ENCODE measurements around the gene ASTL.

Gene ASTL

DNA sequence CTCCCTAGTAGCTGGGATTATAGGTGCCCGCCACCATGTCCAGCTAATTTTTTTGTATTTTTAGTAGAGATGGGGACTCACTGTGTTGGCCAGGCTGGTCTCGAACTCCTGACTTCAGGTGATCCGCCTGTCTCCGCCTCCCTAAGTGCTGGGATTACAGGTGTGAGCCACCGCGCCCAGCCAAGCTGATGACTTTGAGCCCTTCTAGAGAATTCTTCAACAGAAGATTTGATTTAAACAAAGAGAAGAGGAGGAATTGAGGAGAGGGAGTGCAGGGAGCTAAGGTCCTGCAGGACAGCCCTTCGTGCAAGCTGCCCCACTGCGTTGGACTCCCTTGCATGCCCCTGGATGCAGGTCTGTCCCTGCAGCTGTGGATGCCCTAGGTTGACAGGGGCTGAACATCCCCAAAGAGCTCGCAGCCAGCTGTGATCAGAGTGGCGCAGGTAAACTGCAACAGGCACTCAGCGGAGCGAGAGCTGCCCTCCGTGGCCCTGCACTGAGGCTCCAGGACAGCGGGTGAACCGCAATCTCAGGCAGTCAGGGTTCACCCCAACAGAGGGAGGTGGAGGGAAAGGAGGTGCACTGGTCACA is 35.6 kb downstream of the ASTL start:
- H3K4me3 ChIP-seq (ENCODE audit: extremely low read depth, insufficient read depth, low read length, poor library complexity, severe bottlenecking) = no peak overlapping the region
- H3K36me3 ChIP-seq (ENCODE audit: control insufficient read depth, insufficient read depth, low read length) = no peaks in the 10 kb centered on the region
- no peak overlapping the region for H3K27ac ChIP-seq (ENCODE audit: low read depth, low read length, severe bottlenecking)
- peaks cover 17% of the 10 kb centered on the region for H3K9me3 ChIP-seq (ENCODE audit: control insufficient read depth, low read length)
- WGBS, 2 experiments (ENCODE audit: insufficient coverage in 2 of 2) = 94 to 95% methylated on average over 15 of the region's 15 CpGs
- peaks cover 22% of the 10 kb centered on the region for H3K4me1 ChIP-seq (ENCODE audit: control insufficient read depth, insufficient read depth, low read length, poor library complexity, severe bottlenecking)

DNA sequence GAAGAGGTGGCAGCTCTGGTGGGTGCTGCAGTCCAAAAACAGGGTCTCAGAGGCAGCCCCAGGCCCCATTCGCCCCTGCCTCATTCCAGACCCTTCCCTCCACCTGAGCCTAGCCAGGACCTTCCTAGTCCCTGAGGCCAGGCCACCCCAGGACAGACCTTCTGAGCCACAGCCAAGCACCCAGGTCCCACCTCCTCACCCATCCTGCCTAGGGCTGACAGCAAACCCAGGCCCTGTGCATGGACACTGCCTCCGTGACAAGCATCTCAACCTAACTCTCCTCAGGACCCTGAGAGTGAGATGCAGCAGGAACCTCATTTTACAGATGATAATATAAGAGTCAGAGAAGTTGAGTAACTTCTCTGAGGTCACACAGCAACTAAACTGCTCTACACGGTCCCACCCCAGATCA is 37.4 kb downstream of the ASTL start:
- no peaks in the 10 kb centered on the region for H3K36me3 ChIP-seq (ENCODE audit: control insufficient read depth, insufficient read depth, low read length)
- no peak overlapping the region for H3K4me3 ChIP-seq (ENCODE audit: extremely low read depth, insufficient read depth, low read length, poor library complexity, severe bottlenecking)
- H3K9me3 ChIP-seq (ENCODE audit: control insufficient read depth, low read length) = peaks cover 15% of the 10 kb centered on the region
- WGBS, 2 experiments (ENCODE audit: insufficient coverage in 2 of 2) = 83 to 90% methylated on average over 1 to 2 of the region's 3 CpGs
- H3K4me1 ChIP-seq (ENCODE audit: control insufficient read depth, insufficient read depth, low read length, poor library complexity, severe bottlenecking) = peaks cover 22% of the 10 kb centered on the region
- H3K27ac ChIP-seq (ENCODE audit: low read depth, low read length, severe bottlenecking) = no peak overlapping the region

DNA sequence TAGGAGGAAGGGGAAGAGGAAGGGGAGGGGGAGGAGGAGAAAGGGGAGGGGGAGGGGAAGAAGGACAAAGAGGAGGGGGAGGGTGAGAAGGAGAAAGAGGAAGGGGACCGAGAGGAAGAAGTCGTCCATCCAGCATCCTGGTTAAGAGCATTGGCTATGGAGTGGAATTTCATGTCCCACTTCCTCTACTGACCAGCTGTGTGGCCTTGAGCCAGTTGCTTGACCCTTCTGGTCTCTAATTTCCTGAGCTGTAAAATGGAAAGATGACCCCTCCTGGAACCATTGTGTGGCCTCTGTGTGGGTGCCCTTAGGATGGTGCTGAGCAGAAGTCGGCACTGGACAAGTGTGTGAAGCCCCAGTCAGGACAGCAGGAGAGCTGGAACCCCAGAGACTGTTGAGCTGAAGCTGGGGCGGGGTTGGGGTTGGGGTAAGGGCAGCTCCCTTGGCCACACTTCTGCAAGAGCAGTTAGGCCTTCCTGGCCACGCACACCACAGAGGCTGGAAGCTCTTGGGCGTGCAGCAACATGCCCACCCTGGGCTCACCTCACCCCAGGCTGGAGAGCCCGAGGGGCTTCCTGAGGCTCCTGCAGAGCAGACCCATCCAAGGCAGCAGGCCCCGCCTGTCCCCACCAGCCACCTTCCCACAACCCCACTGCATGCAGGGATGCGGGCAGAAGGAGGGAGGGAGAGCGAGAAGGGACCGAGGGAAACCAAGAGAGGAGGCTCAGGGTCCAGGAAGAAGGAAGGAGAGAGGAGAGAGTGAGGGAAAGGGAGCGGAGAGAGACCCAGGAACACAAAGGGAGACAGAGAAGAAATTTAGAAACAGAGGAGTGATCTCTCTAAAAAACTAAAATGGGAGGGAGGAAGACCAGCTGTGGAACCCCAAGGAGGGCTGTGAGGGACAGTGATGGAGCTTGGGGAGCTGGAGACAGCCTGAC is 38.2 kb downstream of the ASTL start:
- Histone ChIP-seq H3K4me1 (ENCODE audit: control insufficient read depth, insufficient read depth, low read length, poor library complexity, severe bottlenecking) (peaks cover 22% of the 10 kb centered on the region), H3K36me3 (ENCODE audit: control insufficient read depth, insufficient read depth, low read length) (no peaks in the 10 kb centered on the region), H3K9me3 (ENCODE audit: control insufficient read depth, low read length) (peaks cover 7% of the 10 kb centered on the region), H3K27ac (ENCODE audit: low read depth, low read length, severe bottlenecking) (no peak overlapping the region), H3K4me3 (ENCODE audit: extremely low read depth, insufficient read depth, low read length, poor library complexity, severe bottlenecking) (no peak overlapping the region)
- 60 to 73% methylated on average over 8 to 11 of the region's 12 CpGs for WGBS, 2 experiments (ENCODE audit: insufficient coverage in 2 of 2)

- Histone ChIP-seq H3K4me1 (ENCODE audit: control insufficient read depth, insufficient read depth, low read length, poor library complexity, severe bottlenecking) (peaks cover 15% of the 10 kb centered on the region), H3K36me3 (ENCODE audit: control insufficient read depth, insufficient read depth, low read length) (no peaks in the 10 kb centered on the region), H3K27ac (ENCODE audit: low read depth, low read length, severe bottlenecking) (no peak overlapping the region), H3K9me3 (ENCODE audit: control insufficient read depth, low read length) (no peaks in the 10 kb centered on the region), H3K4me3 (ENCODE audit: extremely low read depth, insufficient read depth, low read length, poor library complexity, severe bottlenecking) (no peak overlapping the region)
- 55 to 88% methylated on average over 4 to 9 of the region's 11 CpGs for WGBS, 2 experiments (ENCODE audit: insufficient coverage in 2 of 2)
Observed at GRCh38 chr2:96098900-96099590, 39.3 kb downstream of the ASTL start.

DNA sequence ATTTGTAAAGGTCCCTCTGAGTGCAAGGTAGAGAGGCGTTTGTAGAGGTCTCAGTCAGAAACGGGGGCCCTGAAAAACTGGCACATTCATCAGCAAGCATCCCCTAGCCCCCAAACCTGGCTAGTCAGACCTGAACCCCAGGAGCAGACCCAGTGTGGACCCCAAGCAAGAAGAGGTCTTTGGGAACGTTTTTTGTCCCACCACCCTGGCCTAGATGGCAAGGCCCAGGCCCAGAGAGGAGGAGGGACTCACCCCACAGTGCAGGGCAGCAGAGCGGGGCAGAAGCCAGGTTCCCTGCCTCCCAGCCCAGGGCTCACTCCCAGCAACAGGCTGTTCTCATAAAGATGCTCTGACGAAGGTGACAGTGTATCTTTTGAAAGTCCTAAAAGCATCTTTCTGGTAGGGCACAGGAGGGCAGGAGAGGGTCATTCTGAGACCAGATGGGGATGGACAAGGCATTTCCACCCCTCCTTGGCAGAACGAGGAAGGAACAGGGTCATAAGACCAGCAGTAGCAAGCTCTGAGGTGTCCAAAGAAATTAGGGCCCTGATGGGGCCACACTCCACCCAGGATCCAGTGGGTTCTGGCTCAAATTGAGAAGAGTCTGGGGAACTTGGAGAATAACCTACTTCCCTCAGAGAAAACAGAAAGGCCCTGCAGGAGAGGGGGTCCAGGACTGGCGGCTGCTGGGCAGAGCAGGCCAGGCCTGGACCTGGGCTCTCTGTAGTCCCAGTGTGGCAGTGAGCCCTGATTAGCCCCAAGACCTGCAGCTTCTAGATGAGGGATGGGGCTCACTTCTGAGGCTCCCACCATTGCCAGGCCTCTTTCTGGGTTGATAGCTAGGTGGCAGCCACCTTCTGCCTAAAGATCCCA is 40.1 kb downstream of the ASTL start:
- H3K27ac ChIP-seq (ENCODE audit: low read depth, low read length, severe bottlenecking) = no peak overlapping the region

DNA sequence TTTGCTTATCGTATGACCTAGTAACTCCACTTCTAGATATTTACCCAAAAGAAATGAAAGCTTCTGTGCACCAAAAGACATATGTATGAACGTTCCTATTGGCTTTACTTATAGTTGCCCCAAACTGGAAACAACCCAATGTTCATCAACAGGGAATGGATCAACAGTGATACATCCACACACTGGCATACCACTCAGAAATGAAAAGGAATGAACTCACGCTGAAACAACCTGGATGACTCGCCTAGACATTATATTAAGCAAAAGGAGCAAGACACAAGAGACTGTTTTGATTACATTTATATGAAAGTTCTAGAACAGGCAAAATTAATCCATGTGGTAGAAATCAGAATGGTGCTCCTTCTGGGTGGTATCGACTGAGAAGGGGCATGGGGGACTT is 40.9 kb downstream of the ASTL start:
- Histone ChIP-seq H3K9me3 (ENCODE audit: control insufficient read depth, low read length) (no peaks in the 10 kb centered on the region), H3K4me1 (ENCODE audit: control insufficient read depth, insufficient read depth, low read length, poor library complexity, severe bottlenecking) (peaks cover 15% of the 10 kb centered on the region), H3K4me3 (ENCODE audit: extremely low read depth, insufficient read depth, low read length, poor library complexity, severe bottlenecking) (no peak overlapping the region), H3K27ac (ENCODE audit: low read depth, low read length, severe bottlenecking) (no peak overlapping the region), H3K36me3 (ENCODE audit: control insufficient read depth, insufficient read depth, low read length) (no peaks in the 10 kb centered on the region)
- 89 to 97% methylated on average over 4 of the region's 5 CpGs for WGBS, 2 experiments (ENCODE audit: insufficient coverage in 2 of 2)

More for the DNA sequence above, 40.1 kb downstream of the ASTL start:
- Histone ChIP-seq H3K36me3 (ENCODE audit: control insufficient read depth, insufficient read depth, low read length) (no peaks in the 10 kb centered on the region), H3K4me1 (ENCODE audit: control insufficient read depth, insufficient read depth, low read length, poor library complexity, severe bottlenecking) (peaks cover 15% of the 10 kb centered on the region), H3K9me3 (ENCODE audit: control insufficient read depth, low read length) (no peaks in the 10 kb centered on the region), H3K4me3 (ENCODE audit: extremely low read depth, insufficient read depth, low read length, poor library complexity, severe bottlenecking) (no peak overlapping the region)
- 85 to 91% methylated on average over 5 to 7 of the region's 7 CpGs for WGBS, 2 experiments (ENCODE audit: insufficient coverage in 2 of 2)

GRCh38 chr2:96095116-96095636 is 43.1 kb downstream of the ASTL start:
- Histone ChIP-seq H3K4me1 (ENCODE audit: control insufficient read depth, insufficient read depth, low read length, poor library complexity, severe bottlenecking) (peaks cover 6% of the 10 kb centered on the region), H3K9me3 (ENCODE audit: control insufficient read depth, low read length) (no peaks in the 10 kb centered on the region), H3K4me3 (ENCODE audit: extremely low read depth, insufficient read depth, low read length, poor library complexity, severe bottlenecking) (no peak overlapping the region), H3K27ac (ENCODE audit: low read depth, low read length, severe bottlenecking) (no peak overlapping the region), H3K36me3 (ENCODE audit: control insufficient read depth, insufficient read depth, low read length) (no peaks in the 10 kb centered on the region)
- WGBS, 2 experiments (ENCODE audit: insufficient coverage in 2 of 2) = 87 to 90% methylated on average over 5 to 6 of the region's 7 CpGs

DNA sequence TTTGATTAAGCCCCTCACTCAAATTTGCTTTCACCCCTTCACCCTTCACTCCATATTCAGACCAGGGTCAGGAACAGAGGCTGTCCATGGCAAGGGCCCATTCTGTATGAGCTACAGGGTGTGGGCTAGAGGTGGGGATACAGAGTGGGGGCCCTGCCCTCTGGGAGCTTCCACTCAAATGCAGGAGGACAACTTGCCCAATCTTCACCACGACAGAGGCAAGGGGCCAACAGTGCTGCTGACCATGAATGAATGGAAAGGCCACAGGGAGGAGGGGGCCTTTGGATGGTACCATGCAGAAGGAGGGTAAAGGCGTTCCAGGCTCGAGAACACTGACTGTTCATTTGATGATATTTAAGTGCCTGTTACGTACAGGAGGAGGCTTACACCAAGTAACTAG is 44.8 kb downstream of the ASTL start:
- Histone ChIP-seq H3K27ac (ENCODE audit: low read depth, low read length, severe bottlenecking) (no peak overlapping the region), H3K4me1 (ENCODE audit: control insufficient read depth, insufficient read depth, low read length, poor library complexity, severe bottlenecking) (peaks cover 5% of the 10 kb centered on the region), H3K4me3 (ENCODE audit: extremely low read depth, insufficient read depth, low read length, poor library complexity, severe bottlenecking) (no peak overlapping the region), H3K9me3 (ENCODE audit: control insufficient read depth, low read length) (no peaks in the 10 kb centered on the region), H3K36me3 (ENCODE audit: control insufficient read depth, insufficient read depth, low read length) (no peaks in the 10 kb centered on the region)
- WGBS, 2 experiments (ENCODE audit: insufficient coverage in 2 of 2) = 97 to 100% methylated on average over 4 of the region's 4 CpGs

- WGBS, 2 experiments (ENCODE audit: insufficient coverage in 2 of 2) = 98 to 100% methylated on average over 2 to 3 of the region's 3 CpGs
- Histone ChIP-seq H3K36me3 (ENCODE audit: control insufficient read depth, insufficient read depth, low read length) (no peaks in the 10 kb centered on the region), H3K4me1 (ENCODE audit: control insufficient read depth, insufficient read depth, low read length, poor library complexity, severe bottlenecking) (peaks cover 5% of the 10 kb centered on the region), H3K27ac (ENCODE audit: low read depth, low read length, severe bottlenecking) (no peak overlapping the region), H3K4me3 (ENCODE audit: extremely low read depth, insufficient read depth, low read length, poor library complexity, severe bottlenecking) (no peak overlapping the region), H3K9me3 (ENCODE audit: control insufficient read depth, low read length) (no peaks in the 10 kb centered on the region)
Observed at GRCh38 chr2:96092951-96093350, 45.4 kb downstream of the ASTL start.

- no peaks in the 10 kb centered on the region for H3K9me3 ChIP-seq (ENCODE audit: control insufficient read depth, low read length)
- WGBS, 2 experiments (ENCODE audit: insufficient coverage in 2 of 2) = 91 to 100% methylated on average over 1 to 3 of the region's 4 CpGs
- H3K4me3 ChIP-seq (ENCODE audit: extremely low read depth, insufficient read depth, low read length, poor library complexity, severe bottlenecking) = no peak overlapping the region
- H3K4me1 ChIP-seq (ENCODE audit: control insufficient read depth, insufficient read depth, low read length, poor library complexity, severe bottlenecking) = peaks cover 5% of the 10 kb centered on the region
- H3K27ac ChIP-seq (ENCODE audit: low read depth, low read length, severe bottlenecking) = no peak overlapping the region
- H3K36me3 ChIP-seq (ENCODE audit: control insufficient read depth, insufficient read depth, low read length) = no peaks in the 10 kb centered on the region
Observed at GRCh38 chr2:96092573-96092877, 45.8 kb downstream of the ASTL start.

All from mesodermal cell (in vitro differentiated cells).